ENCODE measurements around the gene PPP2R5C.

Gene PPP2R5C

DNA sequence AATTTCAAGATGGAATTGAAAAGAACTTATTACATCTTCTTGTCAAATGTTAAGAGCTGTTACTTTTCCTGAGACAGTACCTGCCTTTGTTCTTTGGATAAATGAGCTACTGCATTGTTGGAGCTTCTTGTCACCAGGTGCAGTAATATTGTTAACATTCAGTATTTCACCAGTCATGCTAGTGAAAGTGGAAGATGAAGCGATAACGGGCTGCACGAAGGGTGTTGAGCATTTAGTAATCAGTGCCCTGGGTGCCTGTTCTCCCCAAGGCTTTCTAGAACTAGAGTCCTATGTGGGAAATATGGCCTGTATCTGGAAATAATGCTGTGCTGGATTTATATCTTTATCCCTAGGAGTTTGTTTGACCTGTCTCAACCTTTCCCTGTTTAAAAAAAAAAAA is 83.2 kb downstream of the PPP2R5C start:
- DNase-seq, result no peak

DNA sequence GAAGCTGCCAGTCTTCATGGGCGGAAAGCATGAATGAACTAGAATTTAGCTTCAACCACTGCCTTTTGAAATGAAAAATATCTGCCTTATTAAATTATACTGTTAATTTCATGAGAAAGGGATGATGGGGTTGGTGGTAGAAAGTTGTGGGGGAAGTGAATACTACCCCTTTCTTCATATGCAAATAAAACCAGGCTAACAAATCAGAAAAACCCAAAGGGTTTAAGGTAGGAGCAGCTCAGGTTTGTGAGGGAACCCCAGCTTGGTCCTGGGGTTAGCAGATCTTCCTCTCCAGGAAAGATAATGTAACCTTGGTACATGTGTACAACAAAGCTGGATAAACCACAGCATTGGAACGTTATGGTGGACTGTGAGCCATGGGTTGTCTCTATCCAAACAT is 84.0 kb downstream of the PPP2R5C start:
- DNase-seq, result no peak

DNA sequence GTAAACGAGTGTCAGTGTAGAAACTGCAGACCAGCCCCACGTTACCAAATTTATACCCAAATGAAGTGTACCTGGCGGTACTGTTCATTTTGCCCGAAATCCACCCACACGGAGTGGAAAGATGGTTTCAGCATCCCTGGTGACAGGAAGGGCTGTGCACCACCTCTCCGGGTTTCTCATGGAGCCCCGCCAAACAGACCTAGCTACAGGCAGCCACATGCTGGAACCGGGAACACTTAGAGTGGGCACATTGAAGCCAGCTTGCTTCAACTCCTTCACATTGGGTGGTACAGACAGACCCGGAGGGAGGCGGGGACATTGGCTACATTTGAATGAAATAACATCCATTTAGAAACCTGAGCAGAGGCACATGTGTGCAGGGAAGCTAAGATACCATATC is 84.4 kb downstream of the PPP2R5C start:
- DNase-seq, result no peak

DNA sequence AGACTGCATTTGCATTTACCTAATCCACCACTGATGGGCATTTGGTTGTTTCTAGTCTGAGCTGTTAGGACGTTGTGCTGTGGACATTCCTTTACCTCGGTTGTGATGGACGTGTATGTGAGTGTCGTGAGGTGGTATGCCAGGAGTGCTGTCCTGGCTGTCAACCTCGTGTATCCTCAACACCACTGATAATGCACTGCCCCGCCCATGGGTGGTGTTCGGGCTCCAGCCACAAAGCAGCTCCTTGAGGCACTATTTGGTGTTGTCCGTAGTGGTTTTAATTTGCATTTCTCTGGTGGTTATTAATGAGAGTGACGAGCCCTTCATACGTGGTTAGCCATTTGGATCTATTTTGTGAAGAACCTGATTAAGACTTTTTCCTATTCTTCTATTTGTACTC is 87.6 kb downstream of the PPP2R5C start:
- DNase-seq, result no peak

DNA sequence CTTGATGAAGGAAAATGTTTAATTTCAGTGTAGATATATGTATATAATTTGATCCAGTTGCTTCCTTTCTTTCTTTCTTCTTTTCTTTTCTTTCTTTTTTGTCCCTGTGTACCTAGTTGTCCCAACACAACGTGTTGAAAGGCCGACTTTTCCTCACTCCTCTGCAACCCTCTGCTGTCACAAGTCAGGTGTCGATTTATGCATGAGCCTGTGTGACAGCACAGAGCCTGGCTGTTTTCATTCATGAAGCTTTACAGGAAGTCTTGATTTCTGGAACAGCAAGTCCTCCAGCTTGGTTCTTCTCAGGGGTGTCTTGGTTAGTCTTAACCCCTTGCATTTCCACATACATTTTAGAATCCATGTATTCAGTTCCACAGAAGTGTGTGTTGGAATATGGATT is 88.1 kb downstream of the PPP2R5C start:
- no peak for DNase-seq

DNA sequence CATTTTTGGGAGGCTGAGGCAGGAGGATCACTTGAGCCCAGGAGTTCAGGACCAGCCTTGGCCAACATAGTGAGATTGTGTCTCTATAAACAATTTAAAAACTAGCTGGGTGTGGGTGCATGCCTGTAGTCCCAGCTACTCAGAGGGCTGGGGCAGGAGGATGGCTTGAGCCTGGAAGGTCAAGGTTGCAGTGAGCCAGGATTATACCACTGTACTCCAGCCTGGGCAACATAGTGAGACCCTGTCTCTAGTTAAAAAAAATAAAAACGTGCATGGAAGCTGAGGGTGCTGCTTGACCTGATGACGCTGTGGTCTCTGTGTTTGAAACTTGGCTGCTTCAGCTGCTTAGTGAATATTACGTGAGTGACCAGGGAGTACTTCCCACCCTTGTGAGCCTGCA is 89.7 kb downstream of the PPP2R5C start:
- no peak for DNase-seq

DNA sequence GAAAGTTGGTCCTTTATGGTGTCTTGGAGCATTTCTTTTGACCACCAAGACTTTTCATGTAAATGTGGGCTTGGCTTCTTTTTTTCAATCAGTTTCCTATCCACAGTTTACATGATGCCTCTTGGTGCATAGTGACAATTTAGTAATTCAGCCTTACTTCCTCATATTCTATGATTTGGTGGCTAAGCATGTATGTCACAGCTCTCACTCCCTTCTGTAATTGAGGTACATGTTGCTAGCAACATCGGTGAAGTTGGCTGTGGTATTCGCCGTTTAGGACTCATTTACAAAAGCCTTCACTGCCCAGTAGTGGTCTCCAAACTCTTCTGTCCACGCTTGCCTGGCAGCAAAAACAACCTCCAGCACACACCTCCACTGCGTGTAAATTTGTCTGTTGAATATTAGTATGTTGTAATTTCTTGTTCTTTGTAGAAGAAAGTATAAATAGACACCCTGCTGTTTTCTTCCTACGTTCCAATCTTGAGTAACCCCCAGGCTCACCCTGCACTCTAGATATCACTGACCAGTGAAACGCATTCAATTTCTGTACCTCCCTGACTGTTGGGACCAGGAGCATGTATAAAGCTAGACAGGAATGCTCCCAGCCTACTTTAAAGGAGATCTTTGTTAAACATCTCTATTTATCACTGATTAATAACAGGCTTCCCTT is 90.4 kb downstream of the PPP2R5C start:
- DNase-seq, result no peak

DNA sequence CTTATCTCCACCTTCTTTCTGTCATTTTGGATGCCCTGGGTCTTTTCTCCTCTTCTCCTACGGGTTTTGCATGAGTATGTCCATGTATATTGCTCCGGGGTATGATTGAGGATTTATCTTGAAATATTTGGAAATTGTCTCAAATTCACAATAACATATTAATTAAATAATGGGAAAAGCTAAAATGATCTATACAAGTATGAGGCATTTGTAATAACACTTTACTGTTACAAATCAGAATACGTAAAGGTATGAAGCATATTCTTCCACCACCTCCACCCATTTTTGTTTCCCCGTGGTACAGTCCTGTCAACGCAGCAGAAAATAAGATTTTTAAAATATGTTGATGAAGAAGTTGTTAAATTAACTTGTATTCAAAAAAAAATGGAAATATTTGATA is 91.3 kb downstream of the PPP2R5C start:
- no peak for DNase-seq

DNA sequence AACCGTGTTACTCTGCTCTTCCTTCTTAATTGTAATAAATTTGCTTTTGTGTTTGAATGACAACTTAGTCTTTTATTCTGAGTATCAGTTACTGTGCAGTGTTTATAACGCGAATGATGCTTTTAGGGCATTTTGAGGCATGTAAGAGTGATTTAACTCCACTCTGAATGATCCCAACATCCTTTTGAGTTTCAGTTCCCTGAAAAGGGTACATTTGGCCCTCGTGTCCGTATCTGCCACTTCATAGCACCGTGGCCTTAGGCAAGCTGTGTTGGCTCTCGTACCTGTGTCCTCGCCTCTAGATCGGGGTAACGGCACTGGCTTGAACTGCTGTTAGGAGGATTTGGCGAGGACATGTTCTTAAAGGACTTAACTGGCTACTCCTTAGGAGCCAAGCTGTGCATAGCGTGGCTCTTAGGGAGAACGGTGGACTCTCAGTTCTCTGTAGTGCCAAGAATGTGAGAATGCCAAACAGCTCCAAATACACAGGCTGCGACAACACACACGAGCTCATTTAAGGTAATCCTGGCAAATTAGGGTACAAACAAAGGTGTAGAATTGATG is 92.0 kb downstream of the PPP2R5C start:
- DNase-seq, result no peak

DNA sequence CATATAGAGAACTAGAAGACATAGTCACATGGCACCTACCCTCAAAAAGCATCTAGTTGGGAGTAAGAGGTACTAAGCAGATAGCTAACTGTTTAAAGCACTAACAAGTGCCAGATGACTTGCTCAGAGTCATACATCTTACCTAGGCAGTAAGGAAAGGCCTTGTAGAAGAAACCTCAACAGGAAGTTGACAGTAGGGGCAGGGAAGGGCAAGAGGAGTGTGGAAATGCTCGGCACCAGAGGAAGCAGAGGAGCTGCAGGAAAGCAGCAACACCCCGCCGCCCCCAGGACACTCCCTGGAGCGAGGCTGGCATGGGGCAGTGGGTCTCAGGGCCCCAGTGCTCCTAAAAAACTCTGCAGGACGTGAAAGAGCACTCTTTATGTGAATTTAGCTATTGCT is 92.9 kb downstream of the PPP2R5C start:
- DNase-seq, result no peak

DNA sequence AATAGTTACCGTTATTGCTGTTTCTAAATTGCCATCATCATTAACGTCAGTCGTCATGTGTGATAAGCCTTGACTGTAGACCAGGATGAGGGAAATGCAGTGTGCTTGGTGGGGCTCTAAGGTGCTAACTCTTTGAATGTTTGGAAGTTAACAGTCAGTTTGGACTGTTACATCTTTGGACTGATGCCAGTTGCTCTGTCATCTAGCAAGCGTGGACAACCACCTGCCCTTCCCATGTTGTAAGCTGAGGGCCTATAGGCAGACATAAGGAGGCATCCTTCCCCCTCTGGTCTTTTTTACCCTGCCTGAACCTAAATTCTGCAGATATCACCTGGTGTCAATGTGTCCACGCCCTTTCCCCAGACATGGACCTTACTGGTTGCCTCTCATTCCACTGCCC is 94.4 kb downstream of the PPP2R5C start:
- DNase-seq, result no peak

DNA sequence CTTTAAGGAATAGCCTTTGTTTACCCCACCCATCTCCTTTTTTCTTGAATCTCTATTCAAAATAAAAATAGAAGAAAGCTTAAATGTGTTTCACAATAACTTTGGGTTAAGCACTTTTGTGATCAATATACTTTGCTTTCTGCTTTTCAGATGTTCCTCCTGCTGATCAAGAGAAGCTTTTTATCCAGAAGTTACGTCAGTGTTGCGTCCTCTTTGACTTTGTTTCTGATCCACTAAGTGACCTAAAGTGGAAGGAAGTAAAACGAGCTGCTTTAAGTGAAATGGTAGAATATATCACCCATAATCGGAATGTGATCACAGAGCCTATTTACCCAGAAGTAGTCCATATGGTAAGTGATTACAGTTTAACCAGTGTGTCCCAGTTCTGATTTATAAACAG is 95.0 kb downstream of the PPP2R5C start:
- DNase-seq, result no peak

DNA sequence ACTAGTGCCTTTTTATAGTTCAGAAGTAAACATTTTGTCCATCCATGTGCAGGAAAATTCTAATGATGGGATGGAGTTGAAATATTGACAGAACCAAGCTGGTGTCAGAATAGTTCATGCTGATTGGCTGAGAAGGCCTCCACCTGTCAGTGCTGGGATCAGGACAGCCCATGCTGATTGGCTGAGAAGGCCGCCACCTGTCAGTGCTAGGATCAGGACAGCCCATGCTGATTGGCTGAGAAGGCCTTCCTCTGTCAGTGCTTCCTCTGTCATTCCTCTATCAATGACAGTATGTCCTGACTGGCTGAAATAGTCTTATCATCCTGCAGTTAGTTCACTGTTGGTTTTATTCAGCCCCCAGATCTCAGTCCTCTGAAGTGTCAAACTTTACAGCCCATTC is 95.7 kb downstream of the PPP2R5C start:
- no peak for DNase-seq

DNA sequence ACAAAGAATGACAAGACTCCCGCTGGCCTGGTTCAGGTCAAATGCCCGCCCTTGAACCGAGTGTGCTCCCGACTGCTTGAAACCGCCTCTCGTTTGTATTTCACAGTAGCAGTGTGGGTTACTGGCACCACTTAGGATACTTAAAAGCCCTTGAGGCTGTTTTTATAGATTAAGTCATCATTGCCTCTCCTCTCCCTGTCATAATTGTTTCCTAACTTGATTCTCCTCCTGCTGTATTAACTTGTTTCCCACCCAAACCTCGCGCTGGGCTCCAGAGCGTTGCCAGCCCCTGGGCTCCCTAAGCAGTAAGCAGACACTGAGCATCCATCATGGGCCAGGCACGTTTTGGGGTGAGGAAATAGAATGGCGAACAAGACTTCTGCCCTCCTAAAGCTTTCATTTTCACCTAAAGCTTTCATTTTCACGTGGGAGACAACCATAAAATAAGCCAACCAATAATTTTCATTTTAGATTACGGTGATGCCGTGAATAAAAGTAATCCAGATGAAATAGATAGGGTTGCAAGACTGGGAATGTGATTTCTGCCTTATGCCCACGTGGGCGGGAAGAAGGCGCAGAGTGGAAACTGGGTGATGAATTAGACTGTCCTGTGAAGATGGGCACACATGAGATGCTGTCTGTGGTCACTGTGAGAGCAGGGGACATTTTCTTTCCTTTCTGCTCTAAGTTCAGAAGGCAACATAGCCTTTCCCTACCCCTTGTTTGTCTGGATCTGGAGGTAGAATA is 97.5 kb downstream of the PPP2R5C start:
- no peak for DNase-seq

DNA sequence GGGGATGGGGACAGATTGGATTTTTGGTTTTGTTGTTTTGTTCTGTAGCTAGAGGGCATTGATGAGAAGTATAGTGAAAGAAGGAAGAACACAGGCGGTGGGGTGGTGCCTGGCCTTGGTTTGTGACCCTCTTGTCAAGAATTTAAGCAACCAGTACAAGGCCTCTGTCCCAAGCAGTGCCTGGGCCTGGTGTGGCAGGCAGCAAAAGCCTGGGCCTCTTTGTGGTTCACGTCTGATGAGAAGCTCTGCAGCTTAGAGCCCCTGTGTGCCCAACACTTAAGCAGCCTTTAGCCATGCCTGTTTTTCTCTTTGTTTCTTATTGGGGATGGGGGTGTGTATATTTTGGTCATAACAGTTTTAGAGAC is 98.0 kb downstream of the PPP2R5C start:
- DNase-seq, result no peak

DNA sequence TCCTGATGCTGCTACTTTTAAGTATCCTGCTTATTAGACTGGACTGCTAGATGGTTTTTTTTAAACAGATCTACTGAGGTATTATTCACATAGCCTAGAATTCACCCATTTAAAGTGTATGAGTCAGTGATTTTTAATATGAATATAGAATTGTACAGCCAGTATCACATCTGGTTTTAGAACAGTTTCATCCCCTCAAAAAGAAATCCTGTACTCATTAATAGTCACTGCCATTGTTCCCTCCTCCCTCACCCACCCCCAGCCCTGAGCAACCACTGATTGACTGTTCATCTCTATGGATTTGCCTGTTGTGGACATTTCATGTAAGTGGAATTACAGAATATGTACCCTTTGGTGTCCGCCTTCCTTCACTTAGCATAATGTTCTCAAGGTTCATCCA is 98.4 kb downstream of the PPP2R5C start:
- no peak for DNase-seq

DNA sequence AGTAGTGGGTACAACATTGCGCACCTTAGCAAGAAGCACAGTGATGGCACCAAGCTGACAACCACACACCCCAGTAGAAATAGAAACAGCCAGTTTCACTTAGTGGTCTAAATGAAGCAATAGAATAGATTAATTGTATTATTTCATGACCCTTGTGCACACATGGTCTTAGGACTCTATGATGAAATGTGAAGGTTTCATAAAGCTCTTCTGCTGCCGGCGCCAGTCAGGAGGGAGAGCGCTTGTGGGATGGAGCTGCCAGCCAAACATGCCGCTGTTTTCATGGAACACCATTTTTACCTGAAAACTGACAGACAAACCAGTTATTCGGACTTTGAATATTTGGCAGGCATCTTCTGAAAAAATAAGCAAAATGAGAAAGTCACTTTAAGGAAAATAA is 100.0 kb downstream of the PPP2R5C start:
- no peak for DNase-seq

DNA sequence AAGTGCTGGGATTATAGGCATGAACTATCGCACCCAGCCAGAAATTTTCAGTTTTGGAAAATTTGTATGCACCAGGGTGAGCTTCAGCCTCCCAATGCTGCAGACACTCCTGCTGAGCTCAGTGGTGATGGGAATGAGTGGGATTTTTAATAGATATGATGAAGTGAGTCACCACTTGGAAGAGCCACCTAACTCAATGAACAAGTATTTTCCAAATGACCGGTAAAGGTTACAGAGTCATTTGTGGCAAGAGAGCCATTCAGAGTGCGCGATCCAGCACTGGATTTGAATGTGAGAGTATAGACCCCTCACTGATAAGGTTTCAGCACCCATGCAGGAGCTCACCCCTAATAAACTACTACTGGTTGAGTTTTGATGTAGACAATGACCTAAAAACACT is 100.7 kb downstream of the PPP2R5C start:
- DNase-seq, result no peak

DNA sequence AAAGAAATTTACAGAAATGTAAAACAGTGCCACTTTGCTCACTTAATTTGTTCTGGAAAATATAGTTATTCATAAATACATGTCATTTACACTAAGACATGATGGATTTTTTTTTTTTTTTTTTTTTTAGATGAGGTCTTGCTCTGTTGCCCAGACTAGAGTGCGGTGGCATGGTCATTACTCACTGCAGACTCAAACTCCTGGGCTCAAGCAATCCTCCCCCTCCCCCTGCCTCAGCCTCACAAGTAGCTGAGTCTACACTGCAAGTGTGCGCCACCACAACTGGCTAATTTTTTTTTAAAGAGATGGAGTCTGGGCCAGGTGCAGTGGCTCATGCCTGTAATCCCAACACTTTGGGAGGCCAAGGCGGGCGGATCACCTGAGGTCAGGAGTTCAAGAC is 101.2 kb downstream of the PPP2R5C start:
- no peak for DNase-seq

DNA sequence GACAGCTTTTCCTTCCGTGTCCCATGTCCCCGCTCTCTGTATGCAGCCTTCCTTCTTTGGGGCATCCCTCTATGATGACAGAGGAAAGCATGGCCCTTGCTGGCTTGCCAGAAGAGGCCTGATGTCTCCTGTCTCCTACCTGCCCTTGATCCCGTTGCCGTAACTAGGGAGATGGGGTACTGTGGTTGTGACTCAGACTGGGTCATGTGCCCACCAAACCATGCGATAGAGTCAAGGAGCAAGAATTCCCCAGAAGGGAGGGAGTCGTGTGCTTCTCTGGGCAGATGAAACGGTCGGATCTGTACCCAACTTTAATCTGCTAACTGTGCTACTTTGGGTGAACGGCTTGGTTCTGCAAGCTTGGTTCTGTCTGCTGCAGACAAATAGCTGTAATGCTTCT is 103.8 kb downstream of the PPP2R5C start:
- no peak for DNase-seq

DNA sequence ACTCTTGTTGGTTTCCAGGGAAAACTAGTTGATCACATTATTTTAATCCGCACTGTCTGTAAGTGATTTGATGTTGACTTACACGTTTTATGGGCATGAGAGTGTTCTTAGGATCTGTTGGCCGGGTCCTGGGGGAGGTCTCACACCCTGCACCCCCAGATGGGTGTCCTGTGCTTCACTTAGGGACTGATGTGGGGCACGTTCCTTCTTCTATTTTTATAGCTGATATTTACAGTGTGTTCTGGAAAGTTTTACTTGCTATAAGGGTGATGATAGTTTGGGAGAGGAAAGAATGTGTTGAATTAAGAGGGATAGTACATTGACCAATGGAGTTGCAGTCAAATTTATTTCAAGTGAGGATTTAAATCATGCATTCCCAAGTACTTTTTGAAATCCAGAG is 106.3 kb downstream of the PPP2R5C start:
- no peak for DNase-seq

DNA sequence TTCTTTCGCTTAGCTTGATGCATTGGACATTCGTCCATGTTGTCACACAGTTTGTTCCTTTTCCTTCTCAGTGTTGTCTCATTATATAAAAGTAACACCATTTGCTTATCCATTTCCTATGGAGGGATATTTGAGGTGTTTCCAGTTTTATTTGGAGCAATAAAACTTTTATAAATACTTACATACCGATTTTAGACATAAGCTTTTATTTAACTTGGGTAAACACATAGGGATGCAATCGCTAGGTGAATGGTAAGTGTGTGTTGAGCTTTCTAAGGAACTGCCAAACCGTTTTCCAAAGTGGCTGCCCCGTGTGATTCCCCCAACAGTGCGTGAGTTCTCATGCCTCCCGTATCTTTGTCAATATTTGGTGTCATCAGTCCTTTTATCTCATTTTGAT is 107.7 kb downstream of the PPP2R5C start:
- no peak for DNase-seq

DNA sequence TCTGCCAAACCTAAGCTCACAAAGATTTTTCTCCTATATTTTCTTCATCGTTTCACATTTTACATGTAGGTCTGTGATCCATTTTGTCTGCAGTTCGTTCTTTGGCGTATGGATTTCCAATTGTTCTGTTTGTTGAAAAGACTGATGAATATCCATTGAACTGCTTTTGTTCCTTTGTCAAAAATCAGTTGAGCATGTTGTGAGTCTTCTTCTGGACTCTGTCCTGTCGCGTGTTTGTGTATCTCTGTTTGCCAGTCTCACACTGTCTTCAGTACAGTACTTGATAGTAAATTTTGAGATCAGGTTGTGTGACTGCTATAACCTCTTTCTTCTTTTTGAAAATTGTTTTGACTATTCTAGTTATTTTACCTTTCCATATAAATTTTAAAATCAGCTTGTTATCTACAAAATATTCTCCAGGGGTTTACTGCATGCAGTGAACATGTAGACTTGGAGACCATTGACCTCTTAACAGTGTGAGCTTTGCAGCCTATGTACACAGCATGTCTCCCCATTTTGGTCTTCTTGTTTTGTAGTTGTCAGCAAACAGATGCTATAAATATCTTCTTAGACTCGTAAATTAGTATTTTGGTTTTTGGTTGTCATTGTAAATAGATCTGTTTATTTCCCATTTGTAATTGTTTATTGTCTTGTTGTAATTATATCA is 108.9 kb downstream of the PPP2R5C start:
- DNase-seq, result no peak

DNA sequence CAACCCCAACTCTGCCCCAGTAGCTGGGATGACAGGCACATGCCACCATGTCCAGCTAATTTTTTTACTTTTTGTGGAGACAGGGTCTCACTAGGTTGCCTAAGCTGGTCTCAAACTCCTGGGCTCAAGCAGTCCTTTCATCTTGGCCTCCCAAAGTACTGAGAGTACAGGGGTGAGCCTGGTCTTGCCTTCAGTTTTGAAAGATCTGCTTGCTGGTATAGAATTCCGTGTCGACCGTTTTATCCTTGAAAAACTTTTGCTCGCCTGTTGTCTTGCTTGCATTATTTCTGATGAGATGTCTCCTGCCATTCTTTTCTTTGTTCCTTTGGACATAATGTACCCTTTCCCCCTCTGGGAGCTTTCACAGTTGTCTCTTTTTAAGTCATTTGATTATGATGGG is 110.8 kb downstream of the PPP2R5C start:
- no peak for DNase-seq
